GM23248 (cell line): ENCODE results near the gene SLC25A51. TPM values are rescaled to one million over a fixed set of nuclear protein-coding genes. Genes with fewer than 3 reads are reported as not detected.
"Not testable (repeated sequence)": the region's sequence is repeated elsewhere in the genome, so short reads cannot be mapped to it uniquely, and the experiment has no call there.

Experiments
- DNase-seq: peaks from one replicate; pipeline ENCODE4 v3.0.0-alpha.2; 2015
- H2AFZ ChIP-seq: fragments of 200-600 bp; sonication (generic); 2 replicates; pipeline ENCODE4 v1.6.1; 2016; ENCODE audit warnings: antibody characterized with exemption
- H3F3A ChIP-seq: fragments of 200-600 bp; sonication (generic); 2 replicates; pipeline ENCODE4 v1.6.1; 2016; ENCODE audit warnings: mild to moderate bottlenecking, antibody characterized with exemption, mixed run types; ENCODE audit not compliant: insufficient read depth
- H3K27ac ChIP-seq: fragments of 200-600 bp; sonication (generic); 2 replicates; pipeline ENCODE4 v1.5.1; 2016; ENCODE audit warnings: mild to moderate bottlenecking
- H3K27me3 ChIP-seq: fragments of 200-600 bp; sonication (generic); replicated peaks from 2 replicates; pipeline ENCODE4 v1.6.1; 2016; ENCODE audit warnings: mild to moderate bottlenecking; ENCODE audit not compliant: insufficient read depth
- H3K36me3 ChIP-seq: fragments of 200-600 bp; sonication (generic); 2 replicates; pipeline ENCODE4 v1.6.1; 2016; ENCODE audit warnings: low read depth, mild to moderate bottlenecking
- H3K4me1 ChIP-seq: fragments of 200-600 bp; sonication (generic); 2 replicates; pipeline ENCODE4 v1.6.1; 2016; ENCODE audit warnings: mild to moderate bottlenecking; ENCODE audit not compliant: insufficient read depth
- H3K4me2 ChIP-seq: fragments of 200-600 bp; sonication (generic); one replicate; pipeline ENCODE4 v1.6.1; 2016; ENCODE audit warnings: mild to moderate bottlenecking; ENCODE audit not compliant: unreplicated experiment
- H3K4me3 ChIP-seq: fragments of 200-600 bp; sonication (generic); 2 replicates; pipeline ENCODE4 v1.5.1; 2016; ENCODE audit warnings: mild to moderate bottlenecking
- H3K79me2 ChIP-seq: fragments of 200-600 bp; sonication (generic); 2 replicates; pipeline ENCODE4 v1.6.1; 2016; ENCODE audit warnings: mild to moderate bottlenecking; ENCODE audit not compliant: insufficient read depth
- H3K9ac ChIP-seq: fragments of 200-600 bp; sonication (generic); 2 replicates; pipeline ENCODE4 v1.6.1; 2016; ENCODE audit warnings: mild to moderate bottlenecking
- H3K9me2 ChIP-seq: fragments of 200-600 bp; sonication (generic); 2 replicates; pipeline ENCODE4 v1.6.1; 2016; ENCODE audit warnings: mixed run types, mild to moderate bottlenecking, moderate library complexity; ENCODE audit not compliant: insufficient read depth
- H3K9me3 ChIP-seq: fragments of 200-600 bp; sonication (generic); one replicate; pipeline ENCODE4 v1.6.1; 2017; ENCODE audit warnings: low read depth
- H4K20me1 ChIP-seq: fragments of 200-600 bp; sonication (generic); 2 replicates; pipeline ENCODE4 v1.6.0; 2016; ENCODE audit not compliant: insufficient read depth
- EZH2 ChIP-seq: fragments of 200-600 bp; sonication (generic); IDR thresholded peaks from 2 replicates; pipeline ENCODE4 v1.6.1; 2018; ENCODE audit warnings: antibody characterized with exemption, mild to moderate bottlenecking; ENCODE audit not compliant: insufficient read depth, poor library complexity, severe bottlenecking
- EZH2phosphoT487 ChIP-seq: fragments of 200-600 bp; sonication (generic); IDR thresholded peaks from 2 replicates; pipeline ENCODE4 v1.6.1; 2018; ENCODE audit warnings: antibody characterized with exemption, moderate library complexity, mild to moderate bottlenecking, low read depth; ENCODE audit not compliant: insufficient read depth
- WGBS, 2 experiments: methylation state at CpG; one replicate each; pipeline ENCODE4 v1.1.6; 2015 to 2017; ENCODE audit warnings: low lambda C conversion rate in 2 of 2, low coverage in 1 of 2; ENCODE audit errors: missing lambda C conversion rate in 2 of 2; 5-methylcytosine and 5-hydroxymethylcytosine counted together
- in situ Hi-C: fragments of 300-500 bp; cut with MboI; formaldehyde crosslinking; loops from 2 replicates; pipeline ENCODE4 v1.15.0; 2020
- polyA plus RNA-seq: library from polyadenylated mRNA; unstranded; fragments of >200 nt; fragmentation: Nextera tagmentation; extraction: Ambion mirVana; gene quantifications from 2 replicates; pipeline ENCODE4 v1.2.1, GENCODE V29; 2016
- total RNA-seq: library from RNA; depleted of rRNA; stranded (reverse); fragments of >200 nt; shearing (Covaris generic); gene quantifications from 2 replicates; pipeline ENCODE4 v1.2.3, GENCODE V29; 2014

Gene SLC25A51
- total and polyA plus RNA-seq, 2 experiments from 2014 or later: 16.0 to 56.6 TPM

DNA sequence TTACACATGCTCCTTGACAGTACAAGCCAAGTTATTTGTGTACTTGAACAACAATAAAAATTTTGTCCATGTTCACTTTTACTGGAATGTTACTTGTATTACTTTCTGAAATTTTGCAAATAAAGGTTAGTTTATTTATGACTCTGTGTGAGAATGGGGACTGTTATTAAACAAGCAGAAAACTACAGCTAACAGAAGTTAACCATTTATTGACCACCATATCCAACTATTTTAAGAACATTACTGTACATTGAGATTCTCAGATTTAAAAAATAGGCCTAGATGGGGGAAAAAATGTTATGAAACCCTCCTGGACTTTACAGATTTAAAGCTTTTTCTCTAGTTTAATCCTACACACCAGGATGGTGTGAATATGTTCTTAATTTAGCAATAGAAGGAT lies 1.8 kb downstream of the SLC25A51 start:
- Histone ChIP-seq H3K9me3 (no peaks in the 10 kb centered on the region), H3K9ac (peak overlapping the region; percentile 86), H3K4me1 (peaks cover 26% of the 10 kb centered on the region), H2AFZ (no peak overlapping the region), H3K9me2 (no peaks in the 10 kb centered on the region), H4K20me1 (no peaks in the 10 kb centered on the region), H3K4me3 (peak overlapping the region; percentile 86), H3K27ac (0 out of 2 replicates have a peak overlapping the region, but pooled peaks have one; percentile 59), H3F3A (peaks cover 15% of the 10 kb centered on the region; the same call in 1 of the 2 replicates), H3K27me3 (no peaks in the 10 kb centered on the region), H3K79me2 (peaks cover 49% of the 10 kb centered on the region), H3K4me2 (peak overlapping the region; percentile 94), H3K36me3 (no peaks in the 10 kb centered on the region; the same call in none of the 2 replicates)
- in situ Hi-C loops: loop anchor here (10.0 kb wide), 2 partner anchors 263 to 443 kb away; no protein-coding TSS in a partner anchor
- no peak for DNase-seq
- TF ChIP-seq EZH2phosphoT487: no peak
- TF ChIP-seq EZH2: no peak

- Histone ChIP-seq H3K9me3 (no peaks in the 10 kb centered on the region), H2AFZ (no peak overlapping the region), H3K9ac (no peak overlapping the region), H3F3A (peaks cover 15% of the 10 kb centered on the region; the same call in 1 of the 2 replicates), H3K9me2 (no peaks in the 10 kb centered on the region), H3K36me3 (peaks cover 25% of the 10 kb centered on the region), H3K4me2 (peak overlapping the region; percentile 37), H3K27ac (peak overlapping the region; percentile 65), H4K20me1 (no peaks in the 10 kb centered on the region), H3K4me3 (no peak overlapping the region), H3K27me3 (no peaks in the 10 kb centered on the region), H3K4me1 (peaks cover 21% of the 10 kb centered on the region), H3K79me2 (peaks cover 70% of the 10 kb centered on the region)
- in situ Hi-C loops: no loop called here
- DNase-seq: peak; percentile 71
- no peak for TF ChIP-seq EZH2
- no peak for TF ChIP-seq EZH2phosphoT487
- 30 to 34% methylated on average over 2 of the region's 2 CpGs for WGBS, 2 experiments
These were observed 4.9 kb downstream of the SLC25A51 start for GRCh38 chr9:37899041-37899440.

- peaks cover 28% of the 10 kb centered on the region for H3K36me3 ChIP-seq
- H3K4me3 ChIP-seq: no peak overlapping the region
- H3K9me2 ChIP-seq: no peaks in the 10 kb centered on the region
- no peaks in the 10 kb centered on the region for H3K9me3 ChIP-seq
- H3F3A ChIP-seq: peaks cover 14% of the 10 kb centered on the region; the same call in 1 of the 2 replicates
- peaks cover 66% of the 10 kb centered on the region for H3K79me2 ChIP-seq
- in situ Hi-C loops: no loop called here
- peaks cover 20% of the 10 kb centered on the region for H3K4me1 ChIP-seq
- H4K20me1 ChIP-seq: no peaks in the 10 kb centered on the region
- TF ChIP-seq EZH2phosphoT487 (no peak), EZH2 (no peak)
- DNase-seq: no peak
- H3K27me3 ChIP-seq: no peaks in the 10 kb centered on the region
- H3K4me2 ChIP-seq: no peak overlapping the region
- no peak overlapping the region for H3K9ac ChIP-seq
- no peak overlapping the region for H2AFZ ChIP-seq
- H3K27ac ChIP-seq: no peak overlapping the region
- 23 to 31% methylated on average over 2 of the region's 2 CpGs for WGBS, 2 experiments
These were observed 6.3 kb downstream of the SLC25A51 start for GRCh38 chr9:37897665-37898064.

DNA sequence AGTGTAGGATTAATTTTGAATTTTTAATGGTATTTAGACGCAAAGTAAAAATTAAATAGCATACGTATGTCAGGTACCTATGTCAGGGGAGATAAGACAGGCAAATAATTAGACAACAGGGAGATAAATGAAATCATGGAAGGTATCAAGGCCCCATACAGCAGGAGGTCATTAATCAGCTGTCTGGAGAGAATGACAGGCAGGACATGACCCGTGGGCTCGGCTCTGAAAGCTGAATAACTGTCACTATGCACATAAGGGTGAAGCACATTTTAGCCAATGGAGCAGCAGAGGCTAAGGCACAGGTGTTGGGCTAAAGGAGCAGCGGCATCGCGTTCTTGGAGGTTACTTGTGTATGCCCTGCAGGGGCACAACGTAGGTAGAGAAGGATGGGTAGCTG lies 11.9 kb downstream of the SLC25A51 start:
- DNase-seq: no peak
- Histone ChIP-seq H2AFZ (no peak overlapping the region), H3K9me3 (no peaks in the 10 kb centered on the region), H3F3A (0 out of 2 replicates have a peak, but pooled peaks cover 5% of the 10 kb centered on the region), H3K4me1 (no peaks in the 10 kb centered on the region), H3K27me3 (no peaks in the 10 kb centered on the region), H3K4me3 (no peak overlapping the region), H3K9ac (no peak overlapping the region), H4K20me1 (no peaks in the 10 kb centered on the region), H3K4me2 (no peak overlapping the region), H3K79me2 (peaks cover 40% of the 10 kb centered on the region; the same call in 1 of the 2 replicates), H3K27ac (no peak overlapping the region), H3K9me2 (no peaks in the 10 kb centered on the region), H3K36me3 (peaks cover 28% of the 10 kb centered on the region)
- TF ChIP-seq EZH2: no peak
- no peak for TF ChIP-seq EZH2phosphoT487
- WGBS, 2 experiments: 90 to 97% methylated on average over 8 of the region's 8 CpGs
- in situ Hi-C loops: no loop called here

- peaks cover 20% of the 10 kb centered on the region for H3K36me3 ChIP-seq
- H3K4me1 ChIP-seq, H3K9me3 ChIP-seq, H3K27ac ChIP-seq, H4K20me1 ChIP-seq, H3K9me2 ChIP-seq, H3K4me3 ChIP-seq, DNase-seq, H3K4me2 ChIP-seq, H3K27me3 ChIP-seq, H2AFZ ChIP-seq, in situ Hi-C loops, H3K9ac ChIP-seq, H3F3A ChIP-seq: not testable (repeated sequence)
- 93 to 96% methylated on average over 15 to 17 of the region's 17 CpGs for WGBS, 2 experiments
- H3K79me2 ChIP-seq: peaks cover 32% of the 10 kb centered on the region; the same call in 1 of the 2 replicates
These were observed 12.9 kb downstream of the SLC25A51 start for GRCh38 chr9:37891042-37891441.
